GM19193 (cell line): ENCODE results near the gene MYO7B.

Source experiments
- POLR2A ChIP-seq: IDR thresholded peaks from 4 replicates; pipeline ENCODE4 v1.6.1; 2011; ENCODE audit not compliant: insufficient read depth, insufficient read length; ENCODE audit errors: extremely low read depth

MYO7B gene

GRCh38 chr2:127662937-127663565, 127.6 kb downstream of the MYO7B start:
- TF ChIP-seq POLR2A: no peak

GRCh38 chr2:127663566-127664064, 128.1 kb downstream of the MYO7B start:
- no peak for TF ChIP-seq POLR2A

- no peak for TF ChIP-seq POLR2A
Observed at GRCh38 chr2:127664065-127664894, 128.8 kb downstream of the MYO7B start.

GRCh38 chr2:127664895-127665225, 129.4 kb downstream of the MYO7B start:
- TF ChIP-seq POLR2A: no peak

GRCh38 chr2:127665267-127665893, 129.9 kb downstream of the MYO7B start:
- no peak for TF ChIP-seq POLR2A

- no peak for TF ChIP-seq POLR2A
Observed at GRCh38 chr2:127669056-127669455, 133.6 kb downstream of the MYO7B start.

- no peak for TF ChIP-seq POLR2A
Observed at GRCh38 chr2:127670055-127670956, 134.8 kb downstream of the MYO7B start.

GRCh38 chr2:127670957-127671290, 135.4 kb downstream of the MYO7B start:
- TF ChIP-seq POLR2A: no peak

GRCh38 chr2:127671557-127672302, 136.2 kb downstream of the MYO7B start:
- TF ChIP-seq POLR2A: no peak

GRCh38 chr2:127672341-127673224, 137.1 kb downstream of the MYO7B start:
- no peak for TF ChIP-seq POLR2A

- no peak for TF ChIP-seq POLR2A
Observed at GRCh38 chr2:127673291-127674069, 138.0 kb downstream of the MYO7B start.

GRCh38 chr2:127674241-127675209, 139.0 kb downstream of the MYO7B start:
- no peak for TF ChIP-seq POLR2A
